RWPE1 (cell line): ENCODE data around the gene FAM163A.

Source experiments
- CTCF ChIA-PET: fragments of 350-600 bp; sonication (Branson Sonifier 250); formaldehyde crosslinking; extraction: SDS; loops from one replicate; lab custom pipeline; 2021; lab: Yijun Ruan, JAX
- POLR2A ChIA-PET: fragments of 400-600 bp; formaldehyde crosslinking; extraction: SDS; loops from one replicate; lab custom pipeline; 2020; ENCODE audit warnings: antibody characterized with exemption; ENCODE audit not compliant: low non-redundant PET; lab: Yijun Ruan, JAX
- DNase-seq: peaks from one replicate; pipeline ENCODE4 v3.0.0; 2012; ENCODE audit warnings: low spot score
- H3K27ac ChIP-seq: fragments of 450-650 bp; 2 replicates; pipeline ENCODE4 v1.5.1; 2017
- CTCF ChIP-seq: fragments of 450-650 bp; conservative IDR thresholded peaks from 2 replicates; pipeline ENCODE4 v1.5.1; 2017; ENCODE audit warnings: low read depth, mild to moderate bottlenecking

Gene FAM163A

GRCh38 chr1:179709841-179710329 is 33.2 kb upstream of the FAM163A start:
- TF ChIP-seq CTCF: no peak
- ChIA-PET POLR2A (no interaction called here), CTCF (interaction anchor here (0.8 to 1.7 kb wide), 5 partner anchors 9 to 468 kb away, joined by 3 to 14 read pairs (median 7); no protein-coding TSS in a partner anchor)
- no peak overlapping the region for H3K27ac ChIP-seq
- DNase-seq: no peak

GRCh38 chr1:179714159-179714558 is 28.9 kb upstream of the FAM163A start:
- DNase-seq: no peak
- ChIA-PET CTCF (interaction anchor here (0.6 kb wide), 1 partner anchor 100 kb away, joined by 3 read pairs; no protein-coding TSS in a partner anchor), POLR2A (no interaction called here)
- no peak for TF ChIP-seq CTCF
- H3K27ac ChIP-seq: no peak overlapping the region

- no peak for TF ChIP-seq CTCF
- ChIA-PET CTCF (no interaction called here), POLR2A (no interaction called here)
- no peak overlapping the region for H3K27ac ChIP-seq
- DNase-seq: no peak
Observed at GRCh38 chr1:179714623-179715022, 28.5 kb upstream of the FAM163A start.

- TF ChIP-seq CTCF: no peak
- CTCF ChIA-PET: interaction anchor here (0.7 kb wide), 1 partner anchor 91 kb away, joined by 3 read pairs; no protein-coding TSS in a partner anchor
- no peak overlapping the region for H3K27ac ChIP-seq
- POLR2A ChIA-PET: no interaction called here
- no peak for DNase-seq
Observed at GRCh38 chr1:179719272-179719671, 23.8 kb upstream of the FAM163A start.

- TF ChIP-seq CTCF: no peak
- POLR2A ChIA-PET: no interaction called here
- CTCF ChIA-PET: no interaction called here
Observed at GRCh38 chr1:179728271-179728670, 14.8 kb upstream of the FAM163A start.

GRCh38 chr1:179729881-179730280 is 13.2 kb upstream of the FAM163A start:
- ChIA-PET POLR2A (no interaction called here), CTCF (interaction anchor here (0.7 kb wide), 1 partner anchor 24 kb away, joined by 4 read pairs; no protein-coding TSS in a partner anchor)
- no peak overlapping the region for H3K27ac ChIP-seq
- no peak for DNase-seq
- no peak for TF ChIP-seq CTCF

More at GRCh38 chr1:179728271-179728670, 14.8 kb upstream of the FAM163A start:
- DNase-seq: no peak
- no peak overlapping the region for H3K27ac ChIP-seq
